CD4-positive, alpha-beta T cell (primary cell): Measurements from ENCODE around the gene IGSF5. TPM values are rescaled to one million over a fixed set of nuclear protein-coding genes. Genes with fewer than 3 reads are reported as not detected.

ENCODE experiments used
- ATAC-seq: fragments of 200-7000 bp; cut with Tn5 transposase; one replicate; pipeline ENCODE4 v1.10.0; 2022; ENCODE audit warnings: mild to moderate bottlenecking; ENCODE audit not compliant: poor library complexity
- CTCF ChIA-PET: fragments of 350-600 bp; sonication (Branson Sonifier 250); formaldehyde crosslinking; loops from one replicate; lab custom pipeline; 2021; ENCODE audit warnings: antibody characterized with exemption, inconsistent platforms; lab: Charles Lee
- POLR2A ChIA-PET: fragments of 350-600 bp; sonication (Branson Sonifier 250); formaldehyde crosslinking; loops from one replicate; lab custom pipeline; 2021; ENCODE audit warnings: antibody characterized with exemption, inconsistent platforms; lab: Charles Lee
- DNase-seq, 14 experiments: peaks; one replicate each; pipeline ENCODE4 v3.0.0-alpha.2; 2013 to 2020; ENCODE audit warnings: mixed read lengths in 2 of 14
- H3K27ac ChIP-seq, 2 donors: one replicate each; pipeline versions ENCODE4 v1.5.1 to v1.7.0; 2013; ENCODE audit warnings: low read length in 2 of 2, low read depth in 1 of 2, mild to moderate bottlenecking in 1 of 2
- H3K27me3 ChIP-seq, 2 experiments: 1 replicate in 1 of 2; 2 replicates in 1 of 2; pipeline versions ENCODE4 v1.6.1 to v1.7.0; 2013; ENCODE audit warnings: low read length in 2 of 2, control low read depth in 1 of 2, mild to moderate bottlenecking in 1 of 2, moderate library complexity in 1 of 2; ENCODE audit not compliant: insufficient read depth in 2 of 2, control insufficient read depth in 1 of 2
- H3K36me3 ChIP-seq: one replicate; pipeline ENCODE4 v1.6.1; 2013; ENCODE audit warnings: low read length, control low read depth; ENCODE audit not compliant: insufficient read depth
- H3K4me1 ChIP-seq: one replicate; pipeline ENCODE4 v1.6.1; 2013; ENCODE audit warnings: low read length, control low read depth; ENCODE audit not compliant: insufficient read depth
- H3K4me3 ChIP-seq: one replicate; pipeline ENCODE4 v1.5.1; 2013; ENCODE audit warnings: mild to moderate bottlenecking, low read length, moderate library complexity
- H3K9me3 ChIP-seq, 2 experiments: 1 replicate in 1 of 2; 2 replicates in 1 of 2; pipeline versions ENCODE4 v1.6.1 to v1.7.0; 2013; ENCODE audit warnings: low read length in 2 of 2, mild to moderate bottlenecking in 2 of 2, control low read depth in 1 of 2, moderate library complexity in 1 of 2; ENCODE audit not compliant: control insufficient read depth in 1 of 2, insufficient read depth in 1 of 2
- H3K27ac Mint-ChIP-seq: one replicate; pipeline ENCODE4 v1.8.0; 2020; ENCODE audit warnings: mixed read lengths
- H3K27me3 Mint-ChIP-seq: one replicate; pipeline ENCODE4 v1.8.0; 2021; ENCODE audit warnings: mixed read lengths
- H3K36me3 Mint-ChIP-seq: one replicate; pipeline ENCODE4 v1.8.0; 2021; ENCODE audit warnings: low read depth, mixed read lengths
- H3K4me1 Mint-ChIP-seq: one replicate; pipeline ENCODE4 v1.8.0; 2021; ENCODE audit warnings: low read depth, mixed read lengths
- H3K4me3 Mint-ChIP-seq: one replicate; pipeline ENCODE4 v1.8.0; 2020; ENCODE audit warnings: mild to moderate bottlenecking, mixed read lengths
- H3K9me3 Mint-ChIP-seq: one replicate; pipeline ENCODE4 v1.8.0; 2020; ENCODE audit warnings: mixed read lengths
- CTCF ChIP-seq: fragments of 200-600 bp; IDR thresholded peaks from one replicate; pipeline ENCODE4 v1.8.0; 2022; ENCODE audit warnings: antibody characterized with exemption, mild to moderate bottlenecking
- intact Hi-C, 2 experiments: fragments of 100-400 bp; cut with DNase I in 1 of 2; cut with micrococcal nuclease in 1 of 2; formaldehyde crosslinking; loops; one replicate each; pipeline versions ENCODE4 v1.15.1 to v1.9.0; 2023 to 2025; cut with DNase I, micrococcal nuclease
- total RNA-seq, 174 experiments: library from RNA in 2 of 174; stranded (reverse) in 2 of 174; gene quantifications; one replicate each; pipeline ENCODE4 v1.2.3 and lab custom pipeline; 2021 to 2026

The IGSF5 gene
- total RNA-seq, 2 experiments from 2014 or later: not detected

DNA sequence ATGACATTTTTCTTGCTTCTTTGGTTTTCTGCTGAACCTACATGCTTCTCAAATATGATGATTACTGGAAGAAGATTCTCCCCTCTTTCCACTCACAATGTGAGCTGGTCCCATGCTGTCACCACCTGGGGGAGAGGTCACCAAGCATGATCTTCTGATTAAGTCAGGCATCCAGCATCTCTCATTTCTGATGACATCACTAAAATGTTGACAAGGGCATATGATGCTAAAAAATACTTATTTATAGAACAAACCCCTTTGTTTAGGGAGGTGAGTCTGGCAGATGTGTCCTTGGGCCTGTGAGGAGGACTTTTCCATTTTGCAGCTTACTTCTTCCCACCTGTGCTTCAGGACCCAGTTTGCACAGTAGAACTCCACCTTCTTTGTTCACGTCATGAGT lies 80.3 kb downstream of the IGSF5 start:
- no peak for ATAC-seq
- H3K4me3 ChIP-seq: no peak overlapping the region
- no peaks in the 10 kb centered on the region for H3K27me3 Mint-ChIP-seq
- no peaks in the 10 kb centered on the region for H3K4me1 Mint-ChIP-seq
- H3K36me3 ChIP-seq: no peaks in the 10 kb centered on the region
- H3K27me3 ChIP-seq: no peaks in the 10 kb centered on the region
- no peak overlapping the region for H3K27ac Mint-ChIP-seq
- intact Hi-C loops: no loop called here
- H3K27ac ChIP-seq: no peak overlapping the region
- no peak for DNase-seq
- POLR2A ChIA-PET: no interaction called here
- H3K4me3 Mint-ChIP-seq: no peak overlapping the region
- no peaks in the 10 kb centered on the region for H3K9me3 ChIP-seq
- CTCF ChIA-PET: no interaction called here
- H3K36me3 Mint-ChIP-seq: no peaks in the 10 kb centered on the region
- no peak for TF ChIP-seq CTCF
- peaks cover 5% of the 10 kb centered on the region for H3K9me3 Mint-ChIP-seq
- no peaks in the 10 kb centered on the region for H3K4me1 ChIP-seq

GRCh38 chr21:39834543-39834942 lies 89.6 kb downstream of the IGSF5 start:
- H3K27me3 Mint-ChIP-seq: no peaks in the 10 kb centered on the region
- ChIA-PET CTCF (no interaction called here), POLR2A (no interaction called here)
- ATAC-seq: no peak
- H3K4me3 Mint-ChIP-seq: no peak overlapping the region
- DNase-seq: no peak
- H3K27ac ChIP-seq: no peak overlapping the region
- no peak for TF ChIP-seq CTCF
- no peaks in the 10 kb centered on the region for H3K36me3 Mint-ChIP-seq
- no peaks in the 10 kb centered on the region for H3K36me3 ChIP-seq
- H3K9me3 ChIP-seq: peaks cover 0 to 3% of the 10 kb centered on the region in 2 experiments
- no peaks in the 10 kb centered on the region for H3K27me3 ChIP-seq
- H3K27ac Mint-ChIP-seq: no peak overlapping the region
- H3K4me1 ChIP-seq: no peaks in the 10 kb centered on the region
- H3K4me1 Mint-ChIP-seq: no peaks in the 10 kb centered on the region
- H3K9me3 Mint-ChIP-seq: no peaks in the 10 kb centered on the region
- intact Hi-C loops: no loop called here
- no peak overlapping the region for H3K4me3 ChIP-seq

DNA sequence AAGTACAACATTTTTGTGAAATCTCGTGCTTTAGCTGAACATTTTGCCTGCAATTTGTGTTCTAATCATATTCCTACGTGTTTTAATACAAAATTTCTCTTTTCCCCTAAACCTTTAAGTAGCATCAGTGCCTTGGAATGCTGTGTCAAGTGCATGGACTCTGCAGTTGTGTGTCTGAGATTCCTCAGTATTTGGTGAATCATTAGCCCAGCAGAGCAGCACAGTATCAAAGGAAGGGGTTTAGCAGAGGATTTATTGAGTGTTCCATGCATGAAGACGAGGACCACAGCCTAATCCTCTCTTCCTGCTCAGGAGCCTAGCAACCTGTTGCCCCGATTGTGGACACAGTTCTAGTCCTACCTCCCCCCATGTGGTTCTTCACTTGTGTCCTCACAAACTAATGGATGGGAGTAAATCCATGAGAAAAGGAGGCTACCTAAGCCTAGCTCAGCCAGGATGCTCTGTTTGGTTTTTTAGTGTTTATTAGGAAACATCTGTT lies 92.9 kb downstream of the IGSF5 start:
- H3K27ac Mint-ChIP-seq: no peak overlapping the region
- no peaks in the 10 kb centered on the region for H3K4me1 Mint-ChIP-seq
- no peak for ATAC-seq
- no peaks in the 10 kb centered on the region for H3K9me3 Mint-ChIP-seq
- intact Hi-C loops: no loop called here
- Histone ChIP-seq H3K9me3 (peaks cover 0 to 7% of the 10 kb centered on the region in 2 experiments), H3K27me3 (no peaks in the 10 kb centered on the region), H3K27ac (no peak overlapping the region), H3K4me1 (no peaks in the 10 kb centered on the region), H3K4me3 (no peak overlapping the region), H3K36me3 (no peaks in the 10 kb centered on the region)
- no peaks in the 10 kb centered on the region for H3K36me3 Mint-ChIP-seq
- ChIA-PET POLR2A (no interaction called here), CTCF (no interaction called here)
- no peak for DNase-seq
- no peaks in the 10 kb centered on the region for H3K27me3 Mint-ChIP-seq
- no peak overlapping the region for H3K4me3 Mint-ChIP-seq
- no peak for TF ChIP-seq CTCF
